Sciatic nerve (tissue), 2 donors: ENCODE data around the gene ATP2A1. TPM values are rescaled to one million over a fixed set of nuclear protein-coding genes. Genes with fewer than 3 reads are reported as not detected.
A peak's percentile ranks its signal among the peaks of the same experiment; 100 is the strongest.
"Not testable (repeated sequence)": the region's sequence is repeated elsewhere in the genome, so short reads cannot be mapped to it uniquely, and the experiment has no call there.

Experiments
- ATAC-seq: fragments of 200-7000 bp; cut with Tn5 transposase; one replicate; pipeline ENCODE4 v1.9.1; 2020; ENCODE audit warnings: mild to moderate bottlenecking, moderate library complexity
- DNase-seq: peaks from one replicate; pipeline ENCODE4 v3.0.0-alpha.2; 2020; ENCODE audit warnings: low spot score
- intact Hi-C: fragments of 100-400 bp; cut with DNase I; formaldehyde crosslinking; loops from one replicate; pipeline ENCODE4 v1.14.2; 2022
- total RNA-seq: library from RNA; stranded (reverse); fragmentation: NEBNext Ultra II Directional; extraction: Animal tissue kit (Norgen Biotek cat#: 25700); gene quantifications from one replicate; pipeline ENCODE4 v1.2.1, GENCODE V29; 2021
- donor health status: DM: no; HTN: no; CAD: no.
- donor health status: DM: no; HTN: no; CAD: no.

ATP2A1 gene
- total RNA-seq, 1 donor from 2014 or later = 0.89 TPM

DNA sequence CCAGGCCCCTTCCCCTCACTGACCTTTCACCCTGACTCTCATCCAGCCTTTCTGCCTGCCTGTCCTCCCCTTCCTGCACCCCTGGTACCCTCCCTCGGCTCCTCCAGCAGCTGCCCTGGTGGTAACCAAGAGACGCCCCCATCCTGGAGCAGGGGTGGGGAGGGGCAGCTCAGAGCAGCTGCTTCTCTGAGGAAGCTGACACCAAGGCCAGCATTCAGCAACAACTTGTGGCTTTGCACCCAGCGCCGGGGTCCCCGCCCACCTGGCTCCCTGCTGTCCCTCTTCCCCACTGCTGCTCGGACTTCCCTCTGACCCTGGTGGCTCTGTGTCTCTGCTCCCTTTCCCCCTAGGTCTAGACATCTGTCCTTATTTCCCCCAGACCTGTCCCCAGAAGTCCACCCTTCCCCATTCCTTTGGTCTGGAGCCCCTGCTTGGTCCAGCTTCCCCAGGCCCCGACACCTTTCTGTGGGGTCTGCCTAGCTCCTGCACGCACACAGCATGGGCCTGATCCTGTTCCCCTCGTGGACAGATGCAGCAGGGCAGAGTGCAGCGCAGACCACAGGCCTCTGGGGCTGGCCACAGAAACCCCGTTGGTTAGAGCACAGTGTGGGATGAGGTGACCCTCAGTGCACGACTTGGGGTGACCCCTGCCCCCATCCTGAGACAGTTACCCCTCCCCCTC is 1.2 kb upstream of the ATP2A1 start:
- ATAC-seq = no peak
- intact Hi-C loops = no loop called here
- no peak for DNase-seq

DNA sequence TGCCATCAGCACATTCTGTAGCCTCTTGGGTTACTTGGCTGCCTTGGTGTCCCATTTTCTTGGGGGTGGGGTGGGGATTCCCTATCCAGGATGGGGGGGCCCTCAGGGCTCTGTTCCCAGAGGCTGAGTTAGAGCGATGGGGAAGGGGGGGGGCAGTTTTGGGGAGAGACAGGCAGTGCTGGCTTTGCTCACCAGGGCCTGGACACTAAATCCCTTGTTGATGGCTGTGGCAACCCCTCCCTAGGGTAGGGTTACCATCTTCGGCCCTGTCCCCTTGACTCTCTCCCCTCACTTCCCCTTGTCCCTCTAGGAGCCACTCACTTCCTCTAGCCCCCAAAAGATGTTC is 660 bp upstream of the ATP2A1 start:
- DNase-seq (no peak), ATAC-seq (no peak)
- intact Hi-C loops = no loop called here

DNA sequence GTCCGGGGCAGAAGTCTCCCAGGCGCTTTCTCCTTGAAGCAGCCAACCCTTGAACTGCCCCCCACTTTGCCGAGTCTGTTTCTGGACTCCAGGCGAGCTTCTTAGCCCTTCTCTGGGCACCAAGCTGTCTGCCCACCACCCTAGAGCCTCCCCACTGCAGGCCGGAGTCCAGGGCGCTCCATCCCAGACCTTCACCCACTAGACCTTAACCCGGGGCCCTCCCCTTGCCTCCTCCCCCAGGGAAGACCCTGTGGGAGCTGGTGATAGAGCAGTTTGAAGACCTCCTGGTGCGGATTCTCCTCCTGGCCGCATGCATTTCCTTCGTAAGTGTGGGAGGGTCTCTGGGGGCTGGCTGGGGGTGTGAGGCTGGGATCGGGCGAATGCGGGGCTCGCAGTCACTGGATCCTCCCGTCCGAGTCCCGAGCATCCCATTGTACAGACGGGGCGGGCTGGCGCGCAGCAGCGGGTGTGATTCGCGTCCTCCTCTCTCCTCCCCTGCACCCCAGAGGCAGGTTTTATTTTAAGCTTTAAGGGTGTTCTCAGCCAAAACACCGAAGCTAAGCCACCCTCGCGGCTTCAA is 1.1 kb downstream of the ATP2A1 start:
- DNase-seq (no peak), ATAC-seq (peak; percentile 13)
- intact Hi-C loops = no loop called here

DNA sequence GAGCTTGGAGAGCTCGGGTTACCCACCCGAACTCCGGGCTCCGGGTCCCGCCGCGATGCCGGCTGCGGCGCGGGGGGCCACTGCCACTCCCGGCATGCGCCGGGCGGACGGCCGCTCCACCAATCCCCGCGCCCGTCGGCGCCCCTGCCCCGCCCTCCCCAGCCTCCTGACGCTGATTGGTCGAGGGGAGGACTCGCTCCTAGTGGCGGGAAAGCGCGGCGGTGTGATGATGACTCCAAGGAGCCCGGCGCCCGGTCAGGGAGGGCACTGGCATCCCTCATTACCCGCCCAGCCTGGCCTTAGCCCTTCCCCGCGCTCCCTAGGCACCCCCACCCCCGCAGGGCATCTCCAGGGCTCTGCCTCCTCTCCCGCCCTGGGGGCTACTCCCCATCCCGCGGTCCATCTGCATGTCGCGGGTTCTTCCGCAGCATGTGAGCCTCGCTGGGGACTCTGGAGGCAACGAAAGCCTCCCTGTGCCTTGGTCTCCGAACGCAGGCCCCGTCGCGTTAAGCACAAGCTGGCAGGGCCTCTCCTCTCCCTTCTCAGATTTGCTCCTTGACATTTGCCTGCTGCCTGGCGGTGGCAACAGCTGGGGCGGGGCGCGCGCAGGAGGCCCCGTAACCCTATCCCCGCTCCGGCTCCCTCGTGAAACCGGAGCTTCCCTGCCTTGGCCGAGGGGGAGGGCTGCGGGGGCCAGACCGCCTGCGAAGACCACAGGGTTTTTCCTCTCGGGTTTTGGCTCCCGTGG is 1.7 kb downstream of the ATP2A1 start:
- ATAC-seq (peak; percentile 95), DNase-seq (peak; percentile 94)
- intact Hi-C loops = no loop called here

DNA sequence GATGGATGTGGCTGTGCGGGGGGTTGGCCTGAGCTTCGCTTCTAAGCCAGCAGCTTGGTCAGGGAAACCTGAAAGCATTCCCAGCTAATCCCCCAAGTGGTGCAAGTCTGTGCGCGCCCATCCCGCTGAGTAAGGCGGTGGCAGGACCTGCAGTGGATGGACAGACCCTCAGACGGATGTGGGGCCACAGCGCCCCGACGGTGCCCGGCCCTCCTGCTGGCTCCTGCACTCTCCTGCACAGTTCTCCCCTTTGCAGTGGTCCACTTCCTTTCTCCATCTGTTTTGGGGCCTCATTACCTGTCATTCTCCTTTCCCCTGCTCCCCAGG is 2.3 kb downstream of the ATP2A1 start:
- intact Hi-C loops = no loop called here
- ATAC-seq = no peak
- DNase-seq = no peak

DNA sequence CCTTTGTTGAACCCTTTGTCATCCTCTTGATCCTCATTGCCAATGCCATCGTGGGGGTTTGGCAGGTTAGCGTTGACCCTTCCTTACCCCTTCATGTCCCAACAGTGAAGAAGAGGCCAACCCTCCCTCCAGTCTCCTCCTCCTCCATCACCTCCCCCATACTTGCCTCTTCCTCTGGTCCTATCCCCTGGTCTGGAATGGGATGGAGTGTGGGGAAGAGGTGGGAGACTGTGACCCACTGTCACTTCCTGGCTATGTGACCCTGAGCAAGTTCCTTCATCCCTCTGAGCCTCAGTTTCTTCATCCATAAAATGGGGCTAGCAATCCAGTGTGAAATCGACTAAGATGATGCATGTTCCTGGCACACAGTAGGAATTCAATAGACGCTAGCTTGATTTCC is 2.7 kb downstream of the ATP2A1 start:
- ATAC-seq (no peak), DNase-seq (no peak)
- intact Hi-C loops = no loop called here

DNA sequence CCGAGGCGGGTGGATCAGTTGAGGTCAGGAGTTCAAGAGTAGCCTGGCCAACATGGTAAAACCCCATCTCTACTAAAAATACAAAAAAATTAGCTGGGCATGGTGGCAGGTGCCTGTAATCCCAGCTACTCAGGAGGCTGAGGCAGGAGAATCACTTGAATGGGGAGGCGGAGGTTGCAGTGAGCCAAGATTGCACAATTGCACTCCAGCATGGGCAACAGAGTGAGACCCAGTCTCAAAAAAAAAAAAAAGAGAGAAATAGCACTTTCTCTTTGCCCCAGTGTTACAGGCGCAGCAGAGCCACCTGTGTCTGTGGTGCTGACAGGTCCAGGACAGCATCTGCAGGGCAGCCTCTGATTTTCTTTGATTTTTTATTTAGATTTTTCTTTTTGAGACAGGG is 3.3 kb downstream of the ATP2A1 start:
- ATAC-seq, intact Hi-C loops: not testable (repeated sequence)

DNA sequence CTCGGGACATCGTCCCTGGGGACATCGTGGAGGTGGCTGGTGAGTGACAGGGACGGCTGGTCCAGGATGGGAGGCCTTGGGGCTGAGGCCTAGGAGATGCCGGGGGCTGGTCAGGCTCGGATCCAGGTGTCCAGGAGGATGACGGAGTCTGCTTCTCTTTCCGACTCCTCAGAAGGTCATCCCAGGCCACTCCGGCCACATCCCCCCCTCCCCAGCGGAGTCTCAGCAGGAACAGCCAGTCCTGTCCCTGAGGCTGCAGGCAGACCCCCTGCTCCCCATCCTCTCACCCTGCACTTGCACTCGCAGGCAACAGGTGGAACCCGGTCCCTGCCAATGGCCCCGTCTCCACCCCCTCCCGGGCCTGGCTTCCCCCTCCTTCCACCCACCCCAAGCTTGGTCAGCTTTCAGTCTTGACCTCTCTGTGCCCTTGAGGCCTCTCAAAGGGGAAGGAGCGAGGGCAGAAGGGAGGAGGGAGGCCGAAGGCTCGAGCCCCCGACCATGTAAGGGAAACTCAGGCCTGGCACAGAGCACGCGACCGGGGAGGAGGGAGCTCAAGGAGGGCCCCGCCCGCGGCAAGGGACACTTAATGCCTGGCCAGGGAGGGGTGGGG is 4.4 kb downstream of the ATP2A1 start:
- intact Hi-C loops = no loop called here
- no peak for ATAC-seq

More for the DNA sequence above, 3.3 kb downstream of the ATP2A1 start:
- DNase-seq = not testable (repeated sequence)

DNA sequence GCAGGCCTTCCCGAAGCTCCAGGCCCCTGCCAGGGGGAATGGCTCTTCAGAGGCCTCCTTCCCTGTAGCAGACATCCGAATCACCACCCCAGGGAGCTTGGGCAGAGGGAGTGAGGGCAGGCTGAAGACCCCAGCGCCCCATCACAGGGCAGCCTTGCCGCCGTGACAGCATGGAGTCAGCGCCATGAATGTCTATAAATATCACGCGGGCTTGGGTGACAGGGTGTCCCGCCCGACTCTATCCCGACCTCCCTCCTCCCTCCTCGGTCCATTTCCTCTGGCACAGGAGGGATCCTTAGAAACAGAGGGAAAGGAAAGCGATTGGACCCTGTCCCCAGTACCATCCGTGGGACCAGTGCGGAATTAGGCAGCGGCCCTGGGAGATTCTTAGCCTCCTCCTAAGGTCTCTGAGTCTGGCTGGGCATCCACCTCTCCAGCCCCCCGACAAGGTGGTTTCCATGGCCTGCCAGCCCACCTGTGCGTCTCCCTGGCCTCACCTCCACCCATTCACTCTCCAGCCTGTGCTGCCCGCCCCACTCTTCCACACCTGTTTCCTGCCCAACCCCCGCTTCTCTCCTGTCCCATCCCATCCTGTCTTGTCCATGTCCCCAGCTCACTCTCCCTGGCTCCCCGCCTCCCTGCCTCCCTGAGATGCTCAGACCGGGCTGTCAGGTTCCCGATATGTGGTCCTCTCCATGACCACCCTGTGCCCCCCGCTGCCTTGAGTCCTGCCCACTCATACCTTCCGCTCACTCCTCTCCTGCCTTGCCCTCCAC is 5.1 kb downstream of the ATP2A1 start:
- intact Hi-C loops = no loop called here
- no peak for DNase-seq
- ATAC-seq = no peak

More for the DNA sequence above, 4.4 kb downstream of the ATP2A1 start:
- DNase-seq = no peak

DNA sequence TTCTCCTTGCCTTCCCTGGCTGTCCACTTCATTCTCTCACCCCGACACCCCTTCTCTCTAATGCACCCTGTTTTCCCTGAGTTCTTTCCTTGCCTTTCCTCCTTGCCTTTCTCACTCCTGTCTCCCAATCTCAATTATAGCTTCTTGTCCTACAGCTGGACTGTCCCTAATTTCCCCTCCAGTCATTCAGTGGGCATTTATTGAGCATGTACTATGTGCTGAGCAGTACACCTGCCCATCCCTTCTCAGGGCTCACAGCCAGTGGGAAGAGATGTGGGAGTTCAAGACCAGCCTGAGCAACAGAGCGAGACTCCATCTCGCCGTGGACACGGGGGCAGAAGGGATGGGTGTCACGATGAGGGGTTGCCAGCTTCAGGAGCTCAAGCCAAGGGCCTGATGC is 5.8 kb downstream of the ATP2A1 start:
- DNase-seq (no peak), ATAC-seq (no peak)
- intact Hi-C loops = no loop called here

DNA sequence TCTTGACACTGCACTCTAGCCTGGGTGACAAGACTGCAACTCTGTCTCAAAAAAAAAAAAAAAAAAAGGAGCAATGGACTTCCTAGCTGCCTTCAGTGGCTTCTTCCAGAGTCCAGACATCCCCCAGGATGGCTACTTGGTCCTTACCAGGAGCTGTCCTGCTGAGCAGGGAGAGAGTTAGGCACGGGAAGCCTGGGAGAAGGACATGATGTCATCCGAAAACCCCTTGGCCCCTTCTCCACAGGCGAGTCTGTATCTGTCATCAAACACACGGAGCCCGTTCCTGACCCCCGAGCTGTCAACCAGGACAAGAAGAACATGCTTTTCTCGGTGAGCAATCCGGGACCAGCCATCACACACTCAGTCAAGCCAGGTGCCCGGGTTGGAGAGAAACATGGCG is 8.7 kb downstream of the ATP2A1 start:
- DNase-seq = no peak
- ATAC-seq = no peak
- intact Hi-C loops = no loop called here

DNA sequence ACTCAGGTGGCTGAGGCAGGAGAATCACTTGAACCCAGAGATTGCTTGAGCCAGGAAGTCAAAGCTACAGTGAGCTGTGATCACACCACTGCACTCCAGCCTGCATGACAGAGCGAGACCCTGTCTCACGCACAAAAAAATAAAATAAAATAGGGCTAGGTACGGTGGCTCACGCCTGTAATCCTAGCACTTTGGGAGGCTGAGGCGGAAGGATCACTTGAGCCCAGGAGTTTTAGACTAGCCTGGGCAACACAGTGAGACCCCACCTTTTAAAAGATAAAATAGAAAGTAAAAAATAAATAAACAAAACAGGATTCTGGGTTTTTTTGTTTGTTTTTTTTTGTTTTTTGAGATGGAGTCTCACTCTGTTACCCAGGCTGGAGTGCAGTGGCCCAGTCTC is 12.1 kb downstream of the ATP2A1 start:
- intact Hi-C loops, DNase-seq, ATAC-seq: not testable (repeated sequence)

DNA sequence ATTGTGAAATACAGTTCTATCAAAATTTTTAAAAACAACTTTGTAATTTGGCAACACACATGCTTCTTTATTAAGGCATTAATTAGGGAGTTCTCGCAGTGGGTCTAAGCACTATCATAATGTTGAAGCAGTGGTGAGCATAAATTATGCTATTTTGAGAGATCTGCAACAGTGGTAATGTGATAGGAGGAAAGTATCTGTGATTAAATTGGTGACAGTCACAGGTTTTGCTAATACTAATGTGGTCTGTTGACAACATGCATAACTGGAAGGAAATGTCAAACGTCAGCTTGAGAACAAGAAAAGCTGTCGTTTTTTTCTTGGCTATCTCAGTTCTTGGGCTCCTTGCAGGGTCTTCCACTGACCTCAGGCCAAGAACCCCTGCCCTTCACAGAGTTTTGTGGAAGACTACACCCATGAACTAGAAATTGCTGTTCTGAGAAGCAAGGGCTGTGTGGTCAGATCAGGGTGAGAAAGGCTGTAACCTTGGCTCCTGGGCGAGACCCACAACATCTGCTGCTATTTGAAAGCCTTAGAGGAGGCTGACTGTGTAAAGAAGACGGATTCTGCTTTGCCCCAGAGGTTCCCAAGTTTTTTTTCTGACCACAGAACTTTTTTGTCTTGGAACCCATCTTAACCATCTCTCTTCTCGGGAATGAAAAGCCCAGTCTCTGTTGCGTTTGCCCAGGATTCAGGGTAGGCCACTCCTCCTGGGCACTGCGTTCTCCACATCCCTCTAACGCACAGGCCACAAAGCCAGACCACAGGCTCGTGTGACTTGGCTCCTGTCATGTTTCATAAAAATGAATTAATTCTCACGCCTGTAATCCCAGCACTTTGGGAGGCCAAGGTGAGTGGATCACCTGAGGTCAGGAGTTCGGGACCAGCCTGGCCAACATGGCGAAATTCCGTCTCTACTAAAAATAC is 13.9 kb downstream of the ATP2A1 start:
- intact Hi-C loops = no loop called here
- DNase-seq (no peak), ATAC-seq (peak; percentile 59)

DNA sequence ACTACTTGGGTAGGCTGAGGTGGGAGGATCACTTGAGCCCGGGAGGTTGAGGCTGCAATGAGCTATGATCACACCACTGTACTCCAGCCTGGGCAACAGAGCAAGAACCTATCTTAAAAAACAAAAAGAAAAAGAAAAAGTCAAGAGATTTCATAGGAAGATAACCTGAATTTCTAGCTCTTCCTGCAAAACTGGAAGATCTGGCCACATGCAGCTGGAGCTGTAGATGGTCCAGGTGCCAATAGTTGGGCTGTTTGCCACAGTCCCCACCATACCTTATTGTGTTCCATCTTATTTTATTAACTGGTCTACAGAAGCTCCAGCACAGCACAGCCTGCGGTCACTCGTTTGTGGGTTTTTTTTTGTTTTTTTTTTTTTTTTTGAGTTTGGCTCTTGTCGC is 15.0 kb downstream of the ATP2A1 start:
- intact Hi-C loops = no loop called here
- DNase-seq (no peak), ATAC-seq (no peak)

DNA sequence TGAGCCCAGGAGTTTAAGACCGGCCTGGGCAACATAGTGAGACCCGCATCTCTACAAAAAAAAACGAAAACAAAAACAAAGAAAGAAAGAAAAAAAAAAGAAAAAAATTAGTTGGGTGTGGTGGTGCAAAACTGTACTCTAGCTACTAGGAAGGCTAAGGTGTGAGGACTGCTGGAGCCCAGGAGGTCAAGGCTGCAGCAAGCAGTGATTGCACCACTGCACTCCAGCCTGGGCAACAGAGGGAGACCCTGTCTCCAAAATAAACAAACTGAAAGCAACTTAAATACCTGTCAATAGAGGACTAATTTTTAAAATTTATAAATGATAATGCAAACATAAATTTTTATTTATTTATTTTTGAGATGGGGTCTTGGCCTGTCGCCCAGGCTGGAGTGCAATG is 17.3 kb downstream of the ATP2A1 start:
- ATAC-seq = no peak
- DNase-seq = no peak
- intact Hi-C loops = no loop called here

DNA sequence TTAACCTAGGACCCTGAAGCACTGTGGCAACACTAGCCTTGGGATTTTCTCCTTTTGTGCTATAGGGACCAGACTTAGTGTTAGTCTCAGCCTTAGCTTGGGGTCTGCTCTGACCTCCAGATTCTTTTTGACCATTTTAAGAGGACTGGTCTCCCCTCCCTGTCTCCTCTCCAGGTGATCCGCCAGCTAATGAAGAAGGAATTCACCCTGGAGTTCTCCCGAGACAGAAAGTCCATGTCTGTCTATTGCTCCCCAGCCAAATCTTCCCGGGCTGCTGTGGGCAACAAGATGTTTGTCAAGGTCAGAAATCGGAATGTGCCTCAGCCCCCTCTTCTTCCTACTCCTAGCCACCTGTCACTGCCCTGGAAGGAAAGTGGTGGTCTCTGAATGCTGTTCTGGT is 19.5 kb downstream of the ATP2A1 start:
- intact Hi-C loops = no loop called here
- ATAC-seq (no peak), DNase-seq (no peak)

DNA sequence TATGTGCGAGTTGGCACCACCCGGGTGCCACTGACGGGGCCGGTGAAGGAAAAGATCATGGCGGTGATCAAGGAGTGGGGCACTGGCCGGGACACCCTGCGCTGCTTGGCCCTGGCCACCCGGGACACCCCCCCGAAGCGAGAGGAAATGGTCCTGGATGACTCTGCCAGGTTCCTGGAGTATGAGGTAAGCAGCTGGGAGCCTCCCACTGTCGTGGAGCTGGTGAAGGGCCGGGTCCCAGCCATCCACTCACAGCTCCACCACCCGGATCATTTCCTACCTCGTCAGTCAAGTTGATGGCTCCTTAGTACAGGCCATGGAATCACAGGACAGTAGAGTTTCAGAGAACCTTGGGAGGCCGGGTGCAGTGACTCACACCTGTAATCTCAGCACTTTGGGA is 20.0 kb downstream of the ATP2A1 start:
- ATAC-seq (no peak), DNase-seq (no peak)
- intact Hi-C loops = no loop called here

DNA sequence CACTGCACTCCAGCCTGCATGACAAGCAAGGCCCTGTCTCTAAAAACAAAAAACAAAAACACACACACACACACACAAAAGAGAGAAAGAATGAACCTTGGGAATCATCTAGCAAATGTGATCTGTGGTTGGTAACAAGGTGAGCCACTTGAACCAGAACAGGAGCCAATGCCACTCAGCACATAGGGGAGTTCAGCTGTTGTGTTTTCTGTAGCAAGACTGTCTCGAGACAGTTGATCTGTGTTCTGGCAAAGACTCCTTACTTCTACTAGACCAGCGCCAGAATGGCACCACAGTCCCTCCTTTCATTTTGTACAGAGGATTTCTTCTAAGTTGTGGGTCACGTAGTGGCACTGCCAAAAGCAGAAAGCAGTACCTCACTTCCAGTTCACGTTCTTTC is 20.7 kb downstream of the ATP2A1 start:
- ATAC-seq (no peak), DNase-seq (no peak)
- intact Hi-C loops = no loop called here
